GM18505 (cell line): ENCODE data around the gene CENPX.

Experiments
- ATAC-seq: cut with Tn5 transposase; IDR thresholded peaks from one replicate; pipeline ENCODE4 v1.9.1; 2021; ENCODE audit not compliant: unreplicated experiment
- POLR2A ChIP-seq: IDR thresholded peaks from 4 replicates; pipeline ENCODE4 v1.6.1; 2011; ENCODE audit warnings: borderline replicate concordance; ENCODE audit not compliant: insufficient read depth, insufficient read length; ENCODE audit errors: extremely low read depth

Gene CENPX

DNA sequence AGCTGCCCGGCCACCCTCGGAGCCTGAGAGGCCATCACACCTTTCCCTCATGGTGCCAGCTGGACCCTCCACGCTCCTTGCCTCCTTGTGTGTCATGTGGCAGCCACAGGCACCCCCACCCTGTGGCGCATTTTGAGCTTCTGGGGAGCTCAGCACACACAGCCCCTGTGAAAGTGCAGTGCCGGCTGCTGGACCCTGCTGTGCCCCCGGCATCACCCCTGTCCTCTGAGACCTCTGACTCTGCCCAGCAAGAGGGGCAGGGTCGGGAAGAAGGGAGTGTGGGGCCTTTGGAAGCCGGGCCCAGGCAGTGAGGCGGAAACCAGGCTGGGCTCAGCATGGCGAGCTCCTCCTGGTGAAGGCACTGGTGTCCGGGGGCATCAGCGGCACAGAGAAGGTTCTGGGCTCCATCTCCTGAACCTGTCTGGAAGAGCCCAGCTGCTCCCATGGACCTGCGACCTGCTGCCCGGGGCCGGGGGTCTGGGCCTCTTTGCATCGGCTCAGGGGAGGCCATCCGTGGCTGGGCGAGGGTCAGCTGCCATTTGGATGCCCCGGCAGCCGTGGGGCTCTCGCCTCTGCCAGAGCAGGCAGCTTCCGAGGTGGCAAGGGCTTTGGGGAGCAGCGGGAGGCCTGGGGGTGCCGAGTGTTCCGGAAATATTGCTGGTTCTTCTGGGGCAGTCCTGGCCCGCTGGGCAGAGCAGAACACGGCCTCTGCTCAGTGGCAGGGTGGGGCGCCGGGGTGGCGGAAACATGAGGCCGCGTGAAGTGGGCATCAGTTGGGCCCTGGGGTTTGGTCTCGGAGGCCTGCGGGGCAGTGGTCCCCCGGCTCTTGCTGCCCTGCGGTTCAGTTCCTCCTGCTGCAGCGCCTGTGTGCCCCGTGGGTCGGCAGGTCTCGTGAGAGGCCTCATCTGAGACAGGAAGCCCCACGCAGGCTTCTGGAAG is 17.9 kb downstream of the CENPX start:
- TF ChIP-seq POLR2A: no peak
- no peak for ATAC-seq

DNA sequence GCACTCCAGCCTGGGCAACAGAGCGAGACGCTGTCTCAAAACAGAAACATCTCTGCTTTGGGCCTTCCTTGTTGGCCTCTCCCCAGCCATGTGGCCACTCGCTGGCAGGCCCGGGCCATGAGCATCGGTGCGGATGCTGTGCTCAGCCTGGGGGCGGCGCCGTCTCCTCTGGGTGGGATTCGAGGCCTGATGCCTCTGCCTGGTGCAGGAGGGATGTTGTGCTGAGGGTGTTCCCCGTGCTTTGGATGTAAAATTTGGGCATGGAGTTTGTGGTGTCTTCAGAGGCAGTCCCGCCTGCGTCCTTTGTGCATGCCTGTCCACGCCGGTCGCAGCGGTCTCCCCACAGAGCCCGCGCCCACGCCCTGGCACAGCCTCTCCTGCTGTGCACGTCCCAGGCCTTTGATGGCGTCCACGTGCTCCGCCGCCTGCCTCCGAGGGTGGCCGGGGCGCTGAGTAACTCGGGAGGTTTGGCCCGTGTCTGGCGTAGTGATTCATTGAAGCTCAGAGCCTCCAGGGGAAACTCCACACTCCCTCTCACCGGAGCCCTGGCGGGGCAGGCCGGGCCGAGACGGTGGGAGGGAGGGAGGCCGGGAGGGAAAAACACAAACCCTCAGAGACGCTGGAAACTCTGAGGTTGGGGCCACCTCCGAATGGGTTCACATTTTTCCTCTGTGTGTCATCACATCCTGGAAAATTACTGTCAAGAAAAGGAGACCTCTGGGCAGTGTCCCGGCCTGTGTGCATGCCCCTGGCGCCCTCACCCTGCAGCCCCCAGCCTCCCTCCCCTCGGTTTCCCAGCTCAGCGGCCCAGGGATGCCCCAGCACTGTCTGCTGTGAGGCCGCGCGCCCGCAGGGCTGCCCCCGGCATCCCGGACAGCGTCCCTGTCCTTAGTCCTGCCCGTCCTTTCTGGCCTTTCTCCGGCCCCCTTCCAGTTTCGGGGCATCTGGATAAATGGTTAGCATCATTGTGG is 19.0 kb downstream of the CENPX start:
- no peak for ATAC-seq
- no peak for TF ChIP-seq POLR2A

DNA sequence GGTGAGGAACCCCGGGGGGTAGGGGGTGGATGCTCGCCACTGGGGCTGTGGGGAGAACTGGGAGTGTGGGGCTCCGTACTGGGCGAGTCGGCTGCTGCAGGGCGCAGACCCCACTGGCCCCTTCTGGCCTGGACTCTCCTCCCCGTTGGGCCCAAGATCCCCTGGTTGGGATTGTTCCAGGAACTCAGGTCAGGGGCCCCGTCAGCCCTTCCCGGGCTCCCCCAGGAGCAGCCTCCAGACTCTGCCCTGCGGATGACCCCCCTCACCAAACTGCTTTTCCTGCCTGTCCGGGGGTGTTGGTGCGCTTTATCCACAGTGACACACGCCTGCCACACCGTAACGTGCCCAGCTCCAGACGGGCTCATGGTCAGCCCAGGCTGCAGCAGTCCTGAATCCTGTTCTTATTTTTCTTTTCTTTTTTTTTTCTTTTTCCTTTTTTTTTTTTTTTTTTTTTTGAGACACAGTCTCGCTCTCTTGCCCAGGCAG is 21.1 kb downstream of the CENPX start:
- TF ChIP-seq POLR2A: no peak

DNA sequence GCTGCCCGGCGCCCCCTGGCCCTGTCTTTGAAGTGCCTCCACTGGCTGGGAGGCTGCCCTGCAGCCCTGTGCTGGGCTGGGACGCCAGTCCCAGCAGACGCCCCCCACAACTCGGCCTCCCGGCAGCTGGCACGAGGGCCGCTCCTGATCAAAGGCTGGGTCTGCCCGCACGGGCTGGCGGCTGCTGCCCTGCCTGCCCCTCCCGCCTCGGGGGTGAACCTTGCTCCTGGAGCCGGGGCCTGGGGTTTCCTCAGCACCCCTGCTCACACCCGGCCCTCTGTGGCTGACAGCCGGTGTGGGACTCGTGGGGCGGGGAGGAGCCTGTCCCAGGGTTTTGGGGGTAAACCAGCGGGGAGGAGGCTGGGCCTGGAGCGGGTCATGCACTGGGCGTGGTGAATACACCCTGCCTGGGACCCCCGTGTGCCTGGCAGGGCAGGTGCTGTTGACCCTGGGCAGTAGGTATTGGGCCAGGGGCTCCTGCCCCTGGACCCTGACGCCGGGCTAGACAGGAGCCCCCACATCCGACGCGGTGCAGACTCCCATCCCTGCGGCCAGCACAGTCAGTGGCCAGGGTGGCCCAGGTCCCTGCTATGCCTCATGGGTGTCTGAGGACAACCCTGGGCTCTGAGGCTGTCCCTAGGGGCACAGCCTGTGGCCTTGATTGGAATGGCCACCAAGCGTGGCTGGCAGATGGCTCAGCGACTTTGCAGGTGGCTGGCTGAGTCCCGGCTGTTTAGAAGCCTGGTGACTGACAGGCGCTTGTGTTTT is 21.7 kb downstream of the CENPX start:
- no peak for TF ChIP-seq POLR2A
- ATAC-seq: no peak

More for the DNA sequence above, 21.1 kb downstream of the CENPX start:
- no peak for ATAC-seq

DNA sequence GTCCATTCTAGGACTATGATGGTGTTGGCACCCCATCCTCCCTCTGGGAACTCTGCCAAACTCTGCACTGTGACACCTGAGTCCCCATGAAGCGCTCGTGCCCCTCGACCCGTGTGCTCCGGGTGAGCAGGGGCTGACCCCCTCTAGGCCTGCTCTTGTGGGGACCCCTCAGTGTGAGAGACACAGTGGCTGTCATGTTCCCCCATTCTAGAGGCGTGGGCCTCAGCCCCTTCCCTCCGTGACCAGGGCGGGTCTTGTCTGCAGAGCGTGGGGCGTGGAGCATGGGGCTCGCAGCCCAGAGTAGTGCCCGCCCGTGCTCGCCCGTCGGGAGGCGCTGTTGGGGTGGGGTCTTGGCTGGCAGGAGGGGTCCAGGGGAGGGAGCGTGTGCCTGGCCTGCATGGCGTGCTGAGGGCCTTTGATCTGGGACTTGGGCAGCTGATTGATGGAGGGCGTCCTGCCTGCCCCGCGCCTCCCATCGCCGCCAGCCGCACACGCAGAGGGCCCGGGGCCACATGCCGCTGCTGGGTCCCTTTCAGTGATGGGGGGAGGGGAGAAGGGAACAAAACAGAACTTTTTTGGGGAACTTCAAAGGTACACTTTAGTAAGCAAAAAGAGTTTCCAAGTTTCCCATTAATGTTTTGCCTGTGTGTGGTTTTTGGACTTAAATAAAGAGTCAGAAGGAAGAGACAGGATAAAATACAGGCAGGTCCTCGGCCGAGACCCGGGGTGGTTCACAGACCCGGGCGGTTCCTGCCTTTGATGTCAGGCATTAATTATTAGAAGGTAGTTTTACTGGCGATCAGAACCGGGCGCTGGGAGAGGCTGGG is 22.5 kb downstream of the CENPX start:
- ATAC-seq: no peak
- no peak for TF ChIP-seq POLR2A

DNA sequence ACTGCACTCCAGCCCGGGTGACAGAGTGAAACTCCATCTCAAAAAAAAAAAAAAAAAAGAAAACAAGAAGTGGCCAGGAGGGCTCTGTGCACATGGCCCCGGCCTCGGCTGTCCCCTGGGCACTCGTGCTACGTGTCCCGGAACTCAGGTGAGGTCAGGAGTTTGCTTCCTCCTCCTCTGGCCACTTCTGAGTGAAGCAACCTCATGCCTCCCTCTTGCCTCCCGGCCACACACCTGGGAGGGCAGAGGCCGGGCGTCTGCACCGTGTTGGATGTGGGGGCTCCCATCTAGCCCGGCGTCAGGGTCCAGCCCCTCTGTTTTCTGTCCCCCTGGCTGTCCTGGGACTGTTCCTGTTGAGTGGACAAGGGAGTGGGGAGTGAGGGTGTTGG is 23.1 kb downstream of the CENPX start:
- no peak for ATAC-seq
- no peak for TF ChIP-seq POLR2A

DNA sequence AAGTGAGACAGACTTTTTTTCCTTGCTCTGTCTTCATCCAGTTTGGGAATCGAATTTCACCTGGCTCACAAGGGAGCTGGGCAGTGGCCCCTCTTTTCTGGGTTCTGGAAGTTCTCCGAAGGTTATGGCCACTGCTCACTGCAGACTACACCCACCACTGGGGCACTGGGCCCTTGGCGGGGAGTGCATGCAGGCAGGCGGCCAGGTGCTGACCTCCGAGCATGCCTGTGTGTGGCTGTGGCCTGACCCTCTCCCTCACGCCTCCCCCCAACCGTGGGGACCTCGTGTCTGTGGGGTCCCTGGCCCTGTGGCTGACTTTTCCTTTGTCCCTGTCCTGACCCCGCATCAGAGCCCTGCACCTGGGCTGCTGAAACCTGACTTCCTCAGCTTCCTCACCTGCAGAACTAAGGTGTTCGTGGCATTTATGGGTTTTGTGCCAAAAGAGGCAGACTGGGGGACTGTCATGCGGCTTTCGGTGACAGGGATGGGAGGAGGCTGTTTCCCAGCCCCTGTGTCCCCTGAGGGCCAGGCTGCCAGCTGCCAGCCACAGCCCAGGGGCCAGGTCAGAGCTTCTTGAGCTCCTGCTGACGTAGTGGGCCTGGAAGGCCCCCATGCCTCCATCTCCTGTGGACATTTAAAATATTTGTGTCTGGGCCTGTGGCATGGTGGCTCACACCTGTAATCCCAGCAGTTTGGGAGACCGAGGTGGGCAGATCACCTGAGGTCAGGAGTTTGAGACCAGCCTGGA is 23.8 kb downstream of the CENPX start:
- TF ChIP-seq POLR2A: no peak
- ATAC-seq: no peak

DNA sequence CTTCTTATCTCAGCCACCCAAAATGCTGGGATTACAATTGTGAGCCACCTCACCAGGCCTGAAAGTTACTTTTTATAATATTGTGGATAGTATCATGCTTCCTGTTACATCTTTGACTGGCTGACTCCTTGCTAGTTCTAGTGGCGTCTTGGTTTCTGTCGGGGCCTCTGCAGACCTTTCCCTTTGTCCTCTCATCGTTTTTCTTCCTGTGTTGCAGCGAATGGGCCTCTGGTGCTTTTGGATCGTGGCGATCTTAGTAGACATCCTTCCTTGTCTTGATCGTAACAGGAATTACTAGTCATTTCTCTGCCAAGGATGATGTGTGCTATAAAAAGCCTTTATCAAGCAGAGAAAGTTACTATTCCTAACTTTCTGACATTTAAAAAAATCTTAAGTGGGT is 24.5 kb downstream of the CENPX start:
- no peak for TF ChIP-seq POLR2A
- ATAC-seq: no peak

DNA sequence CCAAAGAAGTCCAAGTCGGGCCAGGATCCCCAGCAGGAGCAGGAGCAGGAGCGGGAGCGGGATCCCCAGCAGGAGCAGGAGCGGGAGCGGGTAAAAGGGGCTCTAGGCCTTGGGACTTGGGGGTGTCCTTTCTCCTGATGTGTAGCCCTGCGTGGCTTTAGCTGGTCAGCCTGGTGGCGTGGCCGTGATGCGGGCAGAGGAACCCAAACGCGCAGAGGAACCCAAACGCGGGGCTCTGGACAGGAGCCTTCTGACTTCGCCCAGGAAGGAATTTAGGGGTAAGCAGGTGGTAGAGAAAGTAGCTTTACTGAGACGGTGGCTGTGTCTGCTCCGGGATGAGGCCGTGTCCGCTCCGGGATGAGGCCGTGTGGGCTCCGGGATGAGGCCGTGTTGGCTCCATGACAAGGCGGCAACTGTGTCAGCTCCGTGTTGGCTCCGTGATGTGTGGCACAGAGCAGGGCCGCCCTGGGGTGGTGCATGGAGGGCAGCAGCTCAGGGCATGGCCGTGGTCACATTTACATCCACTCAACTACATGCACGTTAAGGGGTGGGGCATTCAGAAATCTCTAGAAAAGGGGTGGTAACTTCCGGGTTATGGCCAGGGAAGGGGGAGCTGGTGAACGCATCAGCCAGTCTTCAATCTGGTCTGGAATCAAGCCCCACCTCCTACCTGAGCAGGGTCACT is 25.8 kb downstream of the CENPX start:
- ATAC-seq: no peak
- no peak for TF ChIP-seq POLR2A

DNA sequence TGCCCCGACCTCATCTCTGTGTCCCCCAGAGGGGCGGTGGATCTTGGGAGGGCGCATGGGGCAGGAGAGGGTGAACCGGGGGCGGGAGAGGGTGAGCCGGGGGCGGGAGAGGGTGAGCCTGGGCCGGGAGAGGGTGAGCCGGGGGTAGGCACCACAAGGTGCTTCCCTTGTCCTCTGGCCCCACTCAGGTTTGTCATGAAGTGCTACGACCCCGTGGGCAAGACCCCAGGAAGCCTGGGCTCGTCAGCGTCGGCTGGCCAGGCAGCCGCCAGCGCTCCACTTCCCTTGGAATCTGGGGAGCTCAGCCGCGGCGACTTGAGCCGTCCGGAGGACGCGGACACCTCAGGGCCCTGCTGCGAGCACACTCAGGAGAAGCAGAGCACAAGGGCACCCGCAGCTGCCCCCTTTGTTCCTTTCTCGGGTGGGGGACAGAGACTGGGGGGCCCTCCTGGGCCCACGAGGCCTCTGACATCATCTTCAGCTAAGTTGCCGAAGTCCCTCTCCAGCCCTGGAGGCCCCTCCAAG is 26.4 kb downstream of the CENPX start:
- no peak for TF ChIP-seq POLR2A
- ATAC-seq: no peak
